Medulla oblongata (tissue), 1 donor: Measurements from ENCODE around the gene SHC1.

Experiments used
- DNase-seq: peaks from one replicate; pipeline ENCODE4 v3.0.0-alpha.2; 2015; ENCODE audit errors: extremely low spot score

The SHC1 gene

DNA sequence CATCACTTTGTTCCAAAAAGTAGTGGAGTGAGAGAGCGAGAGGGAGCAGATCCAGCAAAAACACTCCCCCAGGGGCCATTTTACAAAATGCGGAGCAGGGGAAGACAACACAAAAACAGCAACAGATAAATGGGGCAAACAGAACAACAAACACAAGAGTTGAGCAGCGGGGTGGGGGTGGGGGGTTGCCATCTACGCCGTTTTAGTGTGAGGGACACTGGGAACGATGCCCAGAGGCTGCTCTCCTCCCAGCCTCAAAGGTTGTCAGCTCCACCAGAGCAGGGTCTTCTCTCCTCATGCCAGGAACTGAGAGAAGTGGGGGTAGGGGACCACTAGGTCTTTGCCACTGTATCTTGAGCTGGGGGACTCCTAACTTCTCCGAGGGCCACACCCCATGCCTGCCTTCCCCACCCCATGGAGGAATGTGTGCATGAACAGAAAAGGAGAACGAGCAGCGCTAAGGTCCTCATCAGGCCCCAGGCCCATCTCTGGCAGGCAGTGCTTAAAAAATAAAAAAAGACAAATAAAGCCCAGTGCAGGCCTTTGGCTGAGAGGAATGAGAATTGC is 13.4 kb downstream of the SHC1 start:
- no peak for DNase-seq

- peak; percentile 71 for DNase-seq
Measured at GRCh38 chr1:154956544-154956941, 14.0 kb downstream of the SHC1 start.

DNA sequence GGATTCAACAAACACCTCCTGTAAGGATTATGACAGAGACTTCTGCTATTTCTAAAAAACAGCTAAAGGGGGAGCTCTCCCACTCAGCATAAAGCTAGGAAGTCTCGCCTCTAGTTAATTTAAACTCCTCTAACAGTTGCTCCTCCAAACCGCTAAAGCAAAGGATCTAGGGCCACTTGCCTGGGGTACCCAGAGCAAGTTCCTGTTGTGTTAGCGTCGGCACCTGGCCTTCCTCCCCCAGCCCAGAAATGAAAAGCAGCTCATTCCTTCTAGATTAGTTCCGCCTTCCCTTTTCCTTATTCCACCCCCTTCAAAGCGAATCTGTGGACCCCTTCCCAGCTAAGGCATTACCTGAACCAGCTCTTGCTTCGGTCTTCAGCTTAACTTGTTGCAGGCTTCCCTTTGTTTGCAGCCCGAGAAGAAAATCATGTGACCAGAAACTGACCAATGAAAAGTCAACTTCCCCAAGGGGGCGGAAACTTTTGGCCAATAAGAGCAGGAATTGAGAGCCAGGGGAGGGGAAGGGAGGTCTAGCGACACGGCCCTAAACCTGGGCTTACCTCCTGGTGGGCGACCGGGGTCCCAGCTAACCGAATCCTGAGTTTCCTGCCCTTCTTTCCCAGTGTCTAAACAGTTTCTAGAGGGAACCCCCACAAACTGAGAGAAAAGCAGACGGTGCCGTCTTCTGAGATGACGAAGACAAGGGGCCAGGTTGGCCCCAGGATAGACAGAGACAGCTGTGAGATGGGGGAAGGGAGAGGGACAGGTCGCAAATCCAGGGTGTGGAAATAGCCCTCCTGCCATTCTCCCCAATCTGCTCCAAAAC is 14.6 kb downstream of the SHC1 start, which contains the start of gene PBXIP1:
Gene PBXIP1 (minus strand): TSS at position 382 of the 826 bp plus-strand sequence. CDS start 2,378 bp downstream, outside the sequence.
- DNase-seq = peak; percentile 99

DNA sequence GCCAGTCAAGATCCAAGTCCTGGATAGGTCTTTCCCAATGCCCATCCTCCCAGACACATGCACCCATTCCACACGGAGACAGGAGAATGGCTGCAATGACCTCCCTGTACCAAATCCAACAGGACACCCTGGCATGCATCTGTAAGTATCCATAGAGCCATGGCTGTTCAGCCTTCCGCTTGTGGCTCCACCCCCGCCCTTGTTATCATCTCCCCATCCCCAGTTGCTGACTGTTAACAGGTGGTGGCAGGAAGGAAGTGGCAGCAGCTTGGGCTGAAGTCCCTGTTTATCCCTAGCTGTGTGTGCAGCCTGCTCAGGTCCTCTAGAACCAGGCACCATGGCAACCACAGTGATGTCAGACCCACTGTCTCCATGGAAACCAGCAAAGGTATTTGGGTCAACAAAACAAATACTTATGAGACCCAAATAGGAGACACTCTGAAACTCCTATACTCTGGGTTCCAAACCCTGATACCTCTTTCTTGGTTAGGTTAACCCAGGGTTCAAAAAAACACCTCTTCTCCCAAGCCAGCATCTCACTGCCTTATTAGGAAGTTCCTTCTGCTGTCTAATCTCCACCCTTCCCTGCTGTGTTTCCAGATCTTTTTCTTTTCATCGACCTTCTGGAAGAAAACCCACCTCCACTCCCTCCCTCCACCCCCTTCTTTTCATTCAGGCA is 15.4 kb downstream of the SHC1 start:
- DNase-seq = peak; percentile 73

- DNase-seq = no peak
Measured at GRCh38 chr1:154954541-154954940, 16.0 kb downstream of the SHC1 start.

GRCh38 chr1:154953611-154954038 is 16.9 kb downstream of the SHC1 start:
- no peak for DNase-seq

- DNase-seq = no peak
Measured at GRCh38 chr1:154952664-154953063, 17.9 kb downstream of the SHC1 start.

- DNase-seq = no peak
Measured at GRCh38 chr1:154951901-154952657, 18.5 kb downstream of the SHC1 start.

GRCh38 chr1:154948079-154948478 is 22.5 kb downstream of the SHC1 start:
- DNase-seq = no peak

DNA sequence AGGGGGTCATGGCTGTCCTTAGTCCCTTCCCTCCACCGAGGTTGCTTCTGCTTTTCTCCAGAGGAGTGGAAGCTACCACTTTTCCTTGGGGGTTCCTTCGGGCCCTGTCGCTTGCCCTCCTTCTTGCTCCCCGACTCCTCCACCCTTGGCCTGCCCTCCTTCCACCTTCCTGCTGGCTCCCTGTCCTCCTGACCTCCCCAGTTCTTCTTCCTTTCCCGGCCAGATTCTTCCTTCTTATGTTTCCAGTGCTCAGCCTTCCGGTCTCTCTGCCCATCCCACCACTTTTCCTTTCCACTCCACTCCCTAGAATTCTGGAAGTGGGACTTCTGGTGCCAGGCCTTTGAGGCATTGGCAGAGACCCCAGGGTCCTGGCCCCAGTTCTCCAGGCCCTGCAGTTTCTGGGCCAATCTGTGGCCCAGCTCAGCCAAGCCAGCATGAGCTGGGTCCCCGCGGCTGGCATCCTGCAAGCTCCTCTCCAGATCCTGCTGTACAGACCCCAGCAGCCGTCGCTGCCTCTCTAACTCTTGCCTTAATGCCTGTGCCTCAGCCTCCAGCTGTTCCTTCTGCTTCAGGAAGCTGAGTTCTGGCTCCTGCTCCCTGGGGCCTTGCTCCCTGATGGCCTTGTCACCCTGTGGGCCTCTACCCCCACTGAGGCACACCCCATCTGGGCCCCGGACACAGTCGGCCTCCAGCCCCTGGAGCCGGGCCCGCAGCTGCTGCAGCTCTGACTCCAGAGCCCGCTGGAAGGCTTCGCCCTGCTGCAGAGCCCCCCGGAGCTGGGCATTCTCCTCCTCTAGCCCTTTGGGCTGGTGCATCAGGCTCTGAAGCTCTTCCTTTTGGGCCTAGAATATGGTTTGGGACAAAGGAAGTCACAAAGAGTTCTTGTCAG is 24.3 kb downstream of the SHC1 start:
- peak; percentile 56 for DNase-seq

GRCh38 chr1:154945160-154945961 is 25.2 kb downstream of the SHC1 start:
- no peak for DNase-seq

DNA sequence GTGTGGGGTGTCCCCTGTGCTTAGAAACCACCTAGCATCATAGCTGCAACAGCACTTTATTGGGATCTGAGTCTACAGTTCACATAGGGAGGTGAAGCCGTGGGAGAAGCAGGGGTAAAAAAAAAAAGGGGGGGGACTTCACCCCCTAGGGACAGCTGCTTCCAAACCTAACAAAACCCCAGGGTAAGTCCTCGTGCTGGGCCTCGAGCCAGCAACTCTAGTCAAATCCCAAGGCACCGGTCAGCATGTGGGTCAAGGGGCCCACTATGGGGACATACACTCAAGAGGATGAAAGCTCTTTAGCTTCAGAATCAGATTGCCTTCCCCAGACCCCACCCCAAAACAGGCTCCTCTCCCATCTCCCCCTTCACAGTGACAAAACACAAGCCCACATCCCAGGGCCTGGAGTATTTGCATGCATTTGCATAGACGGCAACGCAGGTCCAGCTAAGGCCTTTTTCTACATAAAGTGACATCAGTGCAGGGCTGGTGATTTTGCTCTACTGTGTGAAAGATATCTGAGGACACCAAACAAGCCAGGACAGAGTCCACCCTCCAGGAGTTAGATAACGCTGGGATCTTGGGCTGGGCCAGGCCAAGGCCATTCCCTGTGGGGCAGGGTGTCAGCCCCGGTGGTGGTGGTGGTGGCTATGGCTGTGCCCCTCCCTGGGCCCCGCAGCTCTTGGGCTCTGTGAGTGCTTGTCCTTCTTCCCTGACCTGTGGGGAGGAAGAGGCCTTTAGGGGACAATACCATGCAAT is 26.0 kb downstream of the SHC1 start:
- DNase-seq = no peak

DNA sequence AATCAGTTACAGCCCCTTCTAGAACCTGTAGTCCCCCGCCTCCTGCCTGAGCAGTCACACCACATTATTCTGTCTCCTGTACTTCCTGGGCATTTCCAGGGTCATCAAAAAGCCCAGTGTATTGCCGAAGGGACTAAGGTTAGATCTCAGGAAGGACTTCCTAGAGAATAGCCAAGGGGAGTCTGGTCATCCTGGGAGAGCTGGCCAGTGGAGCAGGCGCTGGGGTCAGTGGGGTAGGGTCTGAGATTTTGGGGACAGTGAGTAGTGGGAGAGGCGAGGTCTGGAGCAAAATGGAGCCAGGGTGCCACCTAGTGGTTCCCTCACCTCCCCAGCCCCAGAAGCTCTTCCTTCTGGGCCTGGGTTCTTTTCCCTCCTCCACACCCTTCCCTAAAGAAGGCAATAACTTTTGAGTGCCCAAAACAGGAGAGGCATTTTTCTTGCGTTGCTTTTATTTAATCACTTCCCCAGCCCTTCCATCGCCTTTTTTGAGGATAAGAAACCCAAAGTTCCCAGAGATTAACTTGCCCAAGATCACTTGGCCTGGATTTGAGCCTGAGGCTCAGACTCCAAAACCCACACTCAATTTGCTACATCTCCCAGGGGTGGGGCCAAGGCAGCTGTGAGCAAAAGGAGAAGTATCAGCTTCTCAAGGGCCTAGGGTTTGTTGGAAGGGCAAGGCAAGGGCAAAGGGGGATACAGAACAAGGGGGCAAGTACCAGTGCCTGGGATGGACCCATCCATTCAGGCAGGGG is 26.7 kb downstream of the SHC1 start:
- DNase-seq = peak; percentile 50

GRCh38 chr1:154941333-154942013 is 29.1 kb downstream of the SHC1 start:
- DNase-seq = peak; percentile 48

DNA sequence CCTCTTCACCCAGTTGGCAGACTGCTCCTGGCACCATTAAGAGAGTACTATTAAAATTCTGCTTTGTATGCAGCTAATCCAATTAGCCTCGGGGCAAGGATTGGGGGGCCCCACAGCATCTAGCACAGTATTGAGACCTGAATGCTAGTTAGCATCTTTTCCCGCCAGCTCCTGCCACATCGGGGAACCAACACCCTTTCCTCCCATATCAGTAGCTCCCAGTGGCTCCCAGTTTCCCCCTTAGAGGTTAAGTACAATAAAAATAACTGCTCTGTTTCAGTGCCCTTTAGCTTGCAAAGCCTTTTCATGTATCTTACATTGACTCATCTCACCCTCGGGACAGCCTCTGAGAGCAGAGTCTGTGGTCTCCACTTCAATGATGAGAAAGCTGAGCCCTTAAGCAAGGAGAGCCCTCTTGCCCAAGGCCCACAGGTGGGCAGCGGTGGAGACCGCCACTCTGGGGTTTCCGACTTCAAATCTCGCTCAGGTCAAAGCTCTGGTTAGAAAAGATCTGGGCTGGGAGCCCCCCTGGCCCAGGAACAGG is 29.8 kb downstream of the SHC1 start:
- no peak for DNase-seq

DNA sequence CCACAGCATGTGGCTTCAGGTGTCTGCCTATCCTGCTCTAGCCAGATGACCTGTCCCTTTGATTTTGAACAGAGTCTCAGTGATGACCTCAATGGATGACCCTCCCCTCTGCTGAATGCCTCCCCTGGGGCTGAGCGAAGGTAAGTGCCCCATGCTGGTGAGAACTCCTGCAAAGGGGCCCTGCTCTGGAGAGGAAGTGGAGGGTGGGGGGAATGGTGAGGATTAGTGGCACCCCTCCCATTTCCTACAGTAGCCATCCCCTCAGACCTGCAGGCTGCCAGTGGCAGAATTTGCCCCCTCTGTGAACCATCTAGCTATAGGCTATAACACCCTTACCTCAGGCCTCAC is 30.4 kb downstream of the SHC1 start:
- no peak for DNase-seq

- no peak for DNase-seq
Measured at GRCh38 chr1:154938604-154939399, 31.7 kb downstream of the SHC1 start.
